Keratinocyte (primary cell): ENCODE measurements around the gene RGS7BP.

Source experiments
- CTCF ChIP-seq, 3 experiments: IDR thresholded peaks in 1 of 3; conservative IDR thresholded peaks in 1 of 3; optimal IDR thresholded peaks in 1 of 3; 2 replicates in 2 of 3; 3 replicates in 1 of 3; pipeline versions ENCODE3 to v1.5.1; 2011; ENCODE audit warnings: low read length in 3 of 3, mild to moderate bottlenecking in 3 of 3, moderate library complexity in 2 of 3, control low read depth in 1 of 3, inconsistent platforms in 1 of 3; ENCODE audit not compliant: insufficient read depth in 2 of 3; ENCODE audit errors: extremely low read depth in 1 of 3
- EZH2 ChIP-seq: IDR thresholded peaks from one replicate; pipeline ENCODE4 v1.6.1; 2012; ENCODE audit warnings: inconsistent platforms, mild to moderate bottlenecking, low read length, moderate library complexity

DNA sequence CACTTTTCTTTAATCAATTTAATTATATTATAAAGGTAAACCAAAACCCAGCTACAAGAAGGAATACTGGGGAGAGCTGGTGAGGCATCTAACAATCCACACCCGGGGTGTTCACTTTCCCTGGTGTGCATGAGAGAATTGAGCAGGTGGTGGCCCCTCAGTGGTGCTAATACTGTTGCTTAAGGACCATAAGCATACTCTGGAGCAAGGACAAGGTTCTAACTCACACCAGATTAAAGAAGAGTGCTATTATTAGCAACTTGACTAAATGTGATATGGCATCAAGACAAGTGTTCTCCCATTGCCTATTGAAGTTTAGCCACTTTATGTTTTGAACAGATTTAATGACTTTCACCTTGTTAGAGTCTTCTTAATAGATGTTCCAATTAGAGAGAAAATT, 8.8 kb downstream of the RGS7BP start:
- TF ChIP-seq CTCF (optimal IDR thresholded peaks at IDR 0.05 in 1 of 3, IDR thresholded peaks at IDR 0.05 in 1 of 3, conservative IDR thresholded peaks at IDR 0.05 in 1 of 3; ENCODE audit: extremely low read depth in 1 of 3, insufficient read depth in 2 of 3, low read length in 3 of 3) (no peak), EZH2 (no peak)
